Omental fat pad (tissue), 4 donors: Measurements from ENCODE around the gene ACSL5. TPM values are rescaled to one million over a fixed set of nuclear protein-coding genes. Genes with fewer than 3 reads are reported as not detected.
A peak's percentile ranks its signal among the peaks of the same experiment; 100 is the strongest.

Experiments
- ATAC-seq: fragments of 150-250 bp; one replicate; pipeline ENCODE4 v1.9.1; 2016; ENCODE audit warnings: mild to moderate bottlenecking, moderate library complexity; ENCODE audit not compliant: low FRiP score
- DNase-seq: peaks from one replicate; pipeline ENCODE4 v3.0.0-alpha.2; 2019; ENCODE audit warnings: low spot score
- total RNA-seq, 4 donors: library from RNA; depleted of rRNA; stranded (reverse); fragments of >200 nt; gene quantifications; one replicate each; pipeline ENCODE4 v1.1.0, GENCODE V29; 2016
- TF ChIP-seq, protein P1 (sequence below), 3 donors: fragments of 450-650 bp; IDR thresholded peaks; one replicate each; pipeline ENCODE4 v1.5.1; 2016 to 2017; ENCODE audit warnings: antibody characterized with exemption in 3 of 3, mild to moderate bottlenecking in 3 of 3, moderate library complexity in 2 of 3

ACSL5 gene
- total RNA-seq, 4 donors from 2014 or later, result 39.7 to 58.8 (median 48.4) TPM

DNA sequence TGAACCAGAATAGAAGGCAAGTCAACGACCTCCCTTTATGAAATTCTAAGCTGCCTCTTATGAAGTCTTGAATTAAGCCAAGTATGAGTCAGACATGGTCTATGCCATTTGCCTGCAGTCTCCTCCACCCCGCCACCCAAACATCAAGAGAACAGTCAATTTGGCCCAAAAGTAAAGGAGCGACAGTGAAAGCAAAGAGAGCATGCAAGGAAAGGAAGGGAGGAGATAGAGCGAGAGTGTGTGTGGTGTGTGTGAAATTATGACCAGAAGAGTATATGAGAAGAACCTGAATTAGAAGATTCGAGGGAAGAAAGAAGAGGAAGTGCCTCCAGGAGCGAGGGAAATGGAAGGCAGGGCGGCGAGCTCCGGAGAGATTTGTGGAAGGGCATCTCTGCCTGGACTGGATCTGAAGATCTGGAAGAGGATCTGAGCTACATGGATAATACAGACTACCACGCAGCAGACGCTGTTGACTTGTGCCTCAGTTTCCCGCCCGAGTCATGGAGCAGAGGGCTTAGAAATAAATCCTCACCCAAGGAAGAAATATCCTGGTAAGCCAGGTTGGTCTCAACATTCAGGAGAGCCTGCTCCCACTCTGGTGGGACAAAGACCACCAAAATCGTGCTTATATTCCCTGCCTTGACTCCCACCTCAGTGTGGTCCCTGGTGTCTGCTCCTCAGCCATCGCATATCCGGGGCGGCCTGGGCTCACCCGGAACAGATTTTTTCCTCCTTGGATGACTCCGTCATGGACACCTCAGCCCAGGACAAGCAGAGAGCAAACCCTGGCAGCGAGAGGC, 72.3 kb downstream of the ACSL5 start:
- DNase-seq, result no peak
- TF ChIP-seq, protein P1, sequence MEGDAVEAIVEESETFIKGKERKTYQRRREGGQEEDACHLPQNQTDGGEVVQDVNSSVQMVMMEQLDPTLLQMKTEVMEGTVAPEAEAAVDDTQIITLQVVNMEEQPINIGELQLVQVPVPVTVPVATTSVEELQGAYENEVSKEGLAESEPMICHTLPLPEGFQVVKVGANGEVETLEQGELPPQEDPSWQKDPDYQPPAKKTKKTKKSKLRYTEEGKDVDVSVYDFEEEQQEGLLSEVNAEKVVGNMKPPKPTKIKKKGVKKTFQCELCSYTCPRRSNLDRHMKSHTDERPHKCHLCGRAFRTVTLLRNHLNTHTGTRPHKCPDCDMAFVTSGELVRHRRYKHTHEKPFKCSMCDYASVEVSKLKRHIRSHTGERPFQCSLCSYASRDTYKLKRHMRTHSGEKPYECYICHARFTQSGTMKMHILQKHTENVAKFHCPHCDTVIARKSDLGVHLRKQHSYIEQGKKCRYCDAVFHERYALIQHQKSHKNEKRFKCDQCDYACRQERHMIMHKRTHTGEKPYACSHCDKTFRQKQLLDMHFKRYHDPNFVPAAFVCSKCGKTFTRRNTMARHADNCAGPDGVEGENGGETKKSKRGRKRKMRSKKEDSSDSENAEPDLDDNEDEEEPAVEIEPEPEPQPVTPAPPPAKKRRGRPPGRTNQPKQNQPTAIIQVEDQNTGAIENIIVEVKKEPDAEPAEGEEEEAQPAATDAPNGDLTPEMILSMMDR (IDR thresholded peaks at IDR 0.05), result no peak
- peak; percentile 42 for ATAC-seq

DNA sequence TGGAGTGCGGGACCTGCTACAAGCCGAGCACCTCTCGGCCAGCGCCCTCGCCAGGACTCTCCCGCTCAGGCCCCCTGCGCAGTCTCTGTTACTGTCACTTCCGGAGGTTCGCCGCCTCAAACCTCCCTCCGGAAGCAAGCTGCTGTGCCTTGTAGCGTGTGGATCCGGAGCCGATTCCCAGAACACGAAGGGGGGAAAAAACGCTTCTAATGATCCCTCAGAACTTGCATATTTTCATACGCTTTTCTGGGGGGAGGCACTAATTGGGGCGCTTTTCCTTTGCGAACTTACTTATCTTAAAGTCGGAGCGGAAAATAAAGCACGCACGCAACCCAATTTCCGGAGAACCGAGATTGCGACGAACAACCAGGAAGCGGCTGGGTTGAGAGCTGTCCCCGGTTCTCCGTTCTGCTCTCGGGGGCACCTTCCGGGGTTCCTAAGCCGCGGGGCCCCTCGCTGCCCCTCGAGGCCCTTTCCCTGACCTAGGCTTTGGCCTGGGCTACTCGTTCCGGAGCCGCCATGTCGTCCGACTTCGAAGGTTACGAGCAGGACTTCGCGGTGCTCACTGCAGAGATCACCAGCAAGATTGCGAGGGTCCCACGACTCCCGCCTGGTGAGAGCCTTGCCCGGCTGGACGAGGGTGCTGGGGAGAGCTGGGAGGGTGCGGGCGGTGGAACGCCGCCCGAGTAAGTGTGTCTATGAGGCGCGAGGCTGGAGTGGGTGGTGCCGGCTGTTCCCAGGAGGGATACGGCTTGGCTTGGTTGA, 73.1 kb downstream of the ACSL5 start, which contains the start of the genes VTI1A and ZDHHC6:
TSS of gene VTI1A (plus strand) at position 361 of the 765 bp plus-strand sequence. CDS start at position 520, 159 bp downstream.
TSS of gene ZDHHC6 (minus strand) at position 60 of the 765 bp plus-strand sequence. CDS start 1,478 bp downstream, outside the sequence.
- peak; percentile 96 for ATAC-seq
- DNase-seq, result peak; percentile 53
- TF ChIP-seq, protein P1 (IDR thresholded peaks at IDR 0.05), result no peak

DNA sequence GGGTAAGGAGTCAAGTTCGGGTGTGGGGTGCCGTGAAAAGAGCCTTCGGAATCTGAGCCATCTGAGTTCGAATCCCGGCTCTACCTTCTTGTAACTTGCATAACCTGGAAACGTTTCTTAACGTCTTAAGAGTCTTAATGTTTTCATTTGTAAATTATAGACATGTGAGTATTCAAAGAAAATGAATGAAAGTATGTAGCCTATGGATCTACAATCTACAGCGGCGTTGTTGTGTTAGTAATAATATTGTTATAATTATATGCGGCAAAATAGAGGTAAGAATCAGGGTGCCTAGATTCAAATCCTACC, 73.7 kb downstream of the ACSL5 start:
- no peak for ATAC-seq

DNA sequence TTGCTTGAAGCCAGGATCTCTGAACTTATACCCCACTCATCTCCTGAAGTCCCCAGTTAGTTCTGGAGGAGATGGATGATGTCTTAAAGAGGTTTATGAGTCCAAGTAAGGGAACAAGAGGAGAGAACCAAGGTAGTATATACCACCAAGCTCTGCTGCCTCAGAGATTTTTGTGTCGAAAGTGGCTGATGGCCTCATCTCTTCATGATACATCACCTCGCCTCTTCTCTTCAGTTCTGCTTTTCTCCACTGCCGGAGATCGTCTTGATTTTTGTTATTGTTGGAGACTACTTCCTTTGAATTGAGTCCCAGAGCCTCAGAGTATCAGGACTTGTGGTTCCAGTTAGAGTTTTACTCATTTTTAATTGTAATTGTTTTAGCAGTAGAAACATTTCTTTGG, 75.0 kb downstream of the ACSL5 start:
- DNase-seq, result no peak
- ATAC-seq, result no peak
- TF ChIP-seq, protein P1 (IDR thresholded peaks at IDR 0.05), result no peak

More for the DNA sequence above, 73.7 kb downstream of the ACSL5 start:
- TF ChIP-seq, protein P1 (IDR thresholded peaks at IDR 0.05), result no peak
- no peak for DNase-seq

DNA sequence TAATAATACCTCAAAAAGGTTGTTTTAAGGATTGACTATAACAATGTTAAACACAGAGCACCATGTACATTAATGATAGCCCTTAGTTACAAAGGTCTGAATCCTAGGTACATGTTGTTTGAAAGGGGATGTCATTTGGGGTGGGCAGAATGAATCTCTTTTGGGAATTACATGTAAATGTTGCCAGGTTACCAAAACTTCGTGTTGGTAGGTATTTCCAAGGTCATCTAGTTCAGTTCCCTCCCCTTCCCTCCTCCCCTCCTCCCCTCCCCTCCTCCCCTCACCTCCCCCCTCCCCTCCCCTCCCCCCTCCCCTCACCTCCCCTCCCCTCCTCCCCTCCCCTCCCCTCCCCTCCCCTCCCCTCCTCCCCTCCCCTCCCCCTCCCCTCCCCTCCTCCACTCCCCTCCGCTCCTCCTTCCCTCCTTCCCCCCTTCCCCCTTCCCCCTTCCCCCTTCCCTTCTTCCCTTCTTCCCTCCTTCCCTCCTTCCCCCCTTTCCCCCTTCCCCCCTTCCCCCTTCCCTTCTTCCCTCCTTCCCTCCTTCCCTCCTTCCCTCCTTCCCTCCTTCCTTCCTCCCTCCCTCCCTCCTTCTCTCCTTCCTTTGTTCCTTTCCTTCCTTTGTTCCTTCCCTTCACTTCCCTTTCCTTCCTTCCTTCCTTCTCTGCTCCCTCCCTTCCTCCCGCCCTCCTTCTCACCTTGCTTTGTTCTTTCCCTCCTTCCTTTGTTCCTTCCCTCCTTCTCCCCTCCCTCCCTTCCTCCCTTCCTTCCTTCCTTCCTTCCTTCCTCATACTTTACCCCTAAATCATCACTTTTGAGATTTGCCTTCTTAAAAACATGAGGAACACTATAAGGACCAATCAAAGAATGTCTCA, 81.2 kb downstream of the ACSL5 start:
- ATAC-seq, result no peak
- DNase-seq, result no peak
- TF ChIP-seq, protein P1 (IDR thresholded peaks at IDR 0.05), result no peak

DNA sequence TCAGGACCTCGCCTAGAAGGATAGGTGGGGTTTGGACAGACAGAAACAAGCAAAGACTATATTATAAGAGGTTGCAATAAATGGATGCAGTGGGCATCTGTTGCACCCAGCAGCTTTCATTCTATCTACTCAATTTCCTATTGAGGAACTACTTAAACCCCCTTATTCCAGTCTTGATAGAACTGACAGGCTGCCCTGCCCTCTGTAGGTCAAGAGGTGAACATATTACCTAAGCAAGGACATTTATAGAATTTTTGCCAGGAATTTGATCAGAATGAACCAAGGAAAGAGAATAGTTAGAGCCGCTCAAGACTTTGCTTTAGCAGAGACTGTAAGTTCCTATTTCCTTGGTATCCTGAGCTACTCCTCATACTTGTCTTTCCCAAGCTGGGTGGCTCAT, 82.6 kb downstream of the ACSL5 start:
- TF ChIP-seq, protein P1 (IDR thresholded peaks at IDR 0.05), result no peak
- ATAC-seq (no peak), DNase-seq (no peak)
